H1 (cell line): ENCODE measurements around the gene SPG11. TPM values are rescaled to one million over a fixed set of nuclear protein-coding genes. Genes with fewer than 3 reads are reported as not detected.
"Not testable (repeated sequence)": the region's sequence is repeated elsewhere in the genome, so short reads cannot be mapped to it uniquely, and the experiment has no call there.

Experiments
- CTCF ChIA-PET: fragments of 300-600 bp; sonication (Branson Sonifier 250); formaldehyde crosslinking; loops from one replicate; lab custom pipeline; 2021; ENCODE audit not compliant: partially characterized antibody; lab: Charles Lee
- POLR2A ChIA-PET: fragments of 300-600 bp; sonication (Branson Sonifier 250); formaldehyde crosslinking; loops from one replicate; lab custom pipeline; 2021; ENCODE audit warnings: inconsistent platforms; ENCODE audit not compliant: partially characterized antibody; lab: Charles Lee
- DNase-seq, 2 experiments: peaks; one replicate each; pipeline versions ENCODE4 v3.0.0 to v3.0.0-alpha.2; 2010 to 2022; ENCODE audit warnings: low spot score in 2 of 2, low read depth in 1 of 2, mixed read lengths in 1 of 2
- FAIRE-seq: peaks from 2 replicates; lab custom pipeline; 2011; peaks lifted over from hg19 to GRCh38; lab: Jason Lieb, UNC
- H2AFZ ChIP-seq: 2 replicates; pipeline ENCODE4 v1.8.1; 2012; ENCODE audit warnings: low read length, inconsistent platforms
- H2AK5ac ChIP-seq: 2 replicates; pipeline ENCODE4 v1.6.1; 2013; ENCODE audit warnings: low read depth, low read length
- H2BK120ac ChIP-seq: replicated peaks from 2 replicates; pipeline ENCODE3; 2013; ENCODE audit warnings: low read depth, low read length, inconsistent platforms
- H2BK12ac ChIP-seq: 2 replicates; pipeline ENCODE4 v1.6.1; 2013; ENCODE audit warnings: low read depth, low read length
- H2BK15ac ChIP-seq: 2 replicates; pipeline ENCODE4 v1.6.1; 2013; ENCODE audit warnings: low read length
- H2BK20ac ChIP-seq: 2 replicates; pipeline ENCODE4 v1.6.1; 2013; ENCODE audit warnings: low read length
- H2BK5ac ChIP-seq: 2 replicates; pipeline ENCODE4 v1.6.1; 2013; ENCODE audit warnings: low read depth, low read length
- H3K14ac ChIP-seq: 2 replicates; pipeline ENCODE4 v1.6.1; 2013; ENCODE audit warnings: inconsistent platforms; ENCODE audit not compliant: insufficient read length
- H3K18ac ChIP-seq: 2 replicates; pipeline ENCODE4 v1.6.1; 2013; ENCODE audit warnings: low read length; ENCODE audit errors: extremely low read depth
- H3K23ac ChIP-seq: 2 replicates; pipeline ENCODE4 v1.6.1; 2013; ENCODE audit warnings: inconsistent platforms; ENCODE audit not compliant: insufficient read length
- H3K23me2 ChIP-seq: 2 replicates; pipeline ENCODE4 v1.6.1; 2013; ENCODE audit warnings: low read depth, low read length
- H3K27ac ChIP-seq: 2 replicates; pipeline ENCODE4 v1.6.1; 2011; ENCODE audit warnings: low read depth, low read length, inconsistent platforms
- H3K27me3 ChIP-seq, 4 experiments: replicated peaks in 1 of 4; 1 replicate in 1 of 4; 2 replicates in 3 of 4; pipeline versions ENCODE4 v1.6.1 to v1.8.1; 2011 to 2013; ENCODE audit warnings: low read length in 3 of 4, mild to moderate bottlenecking in 3 of 4, inconsistent platforms in 2 of 4, mixed read lengths in 2 of 4, moderate library complexity in 1 of 4; ENCODE audit not compliant: control insufficient read depth in 3 of 4, insufficient read depth in 3 of 4; ENCODE audit errors: extremely low read depth in 1 of 4
- H3K36me3 ChIP-seq, 4 experiments: 2 replicates each; pipeline versions ENCODE4 v1.6.1 to v1.8.1; 2011 to 2013; ENCODE audit warnings: mild to moderate bottlenecking in 4 of 4, low read length in 3 of 4, moderate library complexity in 2 of 4, control low read depth in 1 of 4, inconsistent platforms in 1 of 4; ENCODE audit not compliant: insufficient read depth in 4 of 4, control insufficient read depth in 2 of 4
- H3K4ac ChIP-seq: replicated peaks from 2 replicates; pipeline ENCODE3; 2013; ENCODE audit warnings: low read length, low read depth, mixed read lengths, inconsistent platforms; ENCODE audit not compliant: insufficient read length
- H3K4me1 ChIP-seq, 4 experiments: replicated peaks in 1 of 4; 1 replicate in 1 of 4; 2 replicates in 3 of 4; pipeline versions ENCODE4 v1.6.1 to v1.8.1; 2011 to 2013; ENCODE audit warnings: low read length in 3 of 4, inconsistent platforms in 2 of 4, mixed read lengths in 1 of 4; ENCODE audit not compliant: insufficient read depth in 4 of 4, control insufficient read depth in 3 of 4
- H3K4me2 ChIP-seq, 2 experiments: 2 replicates each; pipeline versions ENCODE4 v1.6.1 to v1.8.1; 2011 to 2013; ENCODE audit warnings: low read depth in 2 of 2, low read length in 2 of 2, control low read depth in 1 of 2, inconsistent platforms in 1 of 2, mild to moderate bottlenecking in 1 of 2; ENCODE audit not compliant: insufficient read depth in 1 of 2
- H3K4me3 ChIP-seq, 4 experiments: fragments of 200-600, 300-600 bp in 1 of 4; sonication (generic), shearing (Covaris generic), sonication (Bioruptor Twin) in 1 of 4; 2 replicates each; pipeline versions ENCODE4 v1.5.1 to v1.8.1; 2011 to 2016; ENCODE audit warnings: low read length in 4 of 4, low read depth in 3 of 4, control low read depth in 2 of 4, inconsistent platforms in 2 of 4, mild to moderate bottlenecking in 2 of 4, mixed read lengths in 1 of 4, moderate library complexity in 1 of 4; ENCODE audit not compliant: insufficient read depth in 2 of 4; ENCODE audit errors: extremely low read depth in 1 of 4
- H3K56ac ChIP-seq: replicated peaks from 2 replicates; pipeline ENCODE3; 2013; ENCODE audit warnings: low read depth, mild to moderate bottlenecking, mixed read lengths, low read length, inconsistent platforms; ENCODE audit not compliant: insufficient read length
- H3K79me1 ChIP-seq: 2 replicates; pipeline ENCODE4 v1.6.1; 2013; ENCODE audit warnings: low read depth, low read length, control low read depth
- H3K79me2 ChIP-seq, 2 experiments: 2 replicates each; pipeline versions ENCODE4 v1.6.1 to v1.8.1; 2012 to 2013; ENCODE audit warnings: low read length in 2 of 2, mild to moderate bottlenecking in 2 of 2, inconsistent platforms in 1 of 2; ENCODE audit not compliant: insufficient read depth in 2 of 2, control insufficient read depth in 1 of 2
- H3K9ac ChIP-seq, 4 experiments: replicated peaks in 1 of 4; 1 replicate in 1 of 4; 2 replicates in 3 of 4; pipeline versions ENCODE4 v1.6.1 to v1.8.1; 2011 to 2013; ENCODE audit warnings: low read depth in 3 of 4, low read length in 3 of 4, control low read depth in 2 of 4, mild to moderate bottlenecking in 2 of 4, moderate library complexity in 2 of 4, inconsistent platforms in 1 of 4; ENCODE audit errors: extremely low read depth in 1 of 4
- H3K9me3 ChIP-seq, 2 experiments: 2 replicates each; pipeline versions ENCODE4 v1.6.1 to v1.8.1; 2012 to 2013; ENCODE audit warnings: mild to moderate bottlenecking in 2 of 2, moderate library complexity in 2 of 2, control low read depth in 1 of 2, inconsistent platforms in 1 of 2, low read depth in 1 of 2, low read length in 1 of 2, mixed read lengths in 1 of 2; ENCODE audit not compliant: insufficient read depth in 2 of 2
- H4K20me1 ChIP-seq, 2 experiments: replicated peaks in 1 of 2; 2 replicates each; pipeline versions ENCODE3 to v1.8.1; 2011 to 2013; ENCODE audit warnings: inconsistent platforms in 2 of 2, low read length in 2 of 2, mild to moderate bottlenecking in 1 of 2; ENCODE audit not compliant: insufficient read depth in 2 of 2, control insufficient read depth in 1 of 2
- H4K5ac ChIP-seq: 2 replicates; pipeline ENCODE4 v1.6.1; 2013; ENCODE audit warnings: low read length, low read depth, mixed read lengths, inconsistent platforms; ENCODE audit not compliant: insufficient read length
- H4K8ac ChIP-seq: 2 replicates; pipeline ENCODE4 v1.8.0; 2013; ENCODE audit warnings: mild to moderate bottlenecking, moderate library complexity, low read length, inconsistent platforms; ENCODE audit not compliant: insufficient read depth; ENCODE audit errors: extremely low read depth
- H4K91ac ChIP-seq: replicated peaks from 2 replicates; pipeline ENCODE3; 2013; ENCODE audit warnings: low read length, mixed read lengths, inconsistent platforms; ENCODE audit not compliant: insufficient read length
- WGBS, 2 experiments: shearing (Covaris generic) in 1 of 2; methylation state at CpG; one replicate each; pipeline versions ENCODE4 v1.1.6 to v1.1.7; 2013 to 2015; ENCODE audit warnings: low lambda C conversion rate in 2 of 2, mixed read lengths in 2 of 2, inconsistent platforms in 1 of 2, low coverage in 1 of 2, missing lambda C conversion rate in 1 of 2; ENCODE audit not compliant: insufficient replicate concordance in 2 of 2, insufficient coverage in 1 of 2, insufficient read length in 1 of 2; ENCODE audit errors: extremely low coverage in 1 of 2, missing lambda C conversion rate in 1 of 2; 5-methylcytosine and 5-hydroxymethylcytosine counted together
- polyA plus RNA-seq, 7 experiments: library from polyadenylated mRNA; depleted of rRNA in 3 of 7; stranded (reverse) in 5 of 7; unstranded in 2 of 7; fragments of >200 nt in 5 of 7; fragments of 200-250 nt in 2 of 7; gene quantifications; 1 replicate in 5 of 7; 2 replicates in 1 of 7; 4 replicates in 1 of 7; pipeline versions ENCODE4 v1.2.1 to v1.2.3, GENCODE V29; 2011 to 2013; ENCODE audit warnings: missing spikeins in 2 of 7, mixed read lengths in 2 of 7
- total RNA-seq: library from RNA; stranded (reverse); fragmentation: NEBNext Ultra II Directional; extraction: Animal tissue kit (Norgen Biotek cat#: 25700); gene quantifications from 2 replicates; pipeline ENCODE4 v1.2.1, GENCODE V29; 2021

The SPG11 gene
- total and polyA plus RNA-seq, 2 of the 8 experiments (the other 6 are each of a cell fraction or from before 2014, with no cell fraction given): 37.1 to 38.6 TPM

GRCh38 chr15:44544745-44545144 is 118.7 kb downstream of the SPG11 start:
- H3K4ac ChIP-seq, H3K56ac ChIP-seq, H4K20me1 ChIP-seq, H4K5ac ChIP-seq, DNase-seq, H4K91ac ChIP-seq, H2AFZ ChIP-seq, H3K23ac ChIP-seq, H2BK5ac ChIP-seq, H3K27ac ChIP-seq, H4K8ac ChIP-seq, H3K4me2 ChIP-seq, H3K23me2 ChIP-seq, H2BK15ac ChIP-seq, H3K9me3 ChIP-seq, H2BK20ac ChIP-seq, H3K9ac ChIP-seq, FAIRE-seq, H3K4me3 ChIP-seq, H3K14ac ChIP-seq, H2BK12ac ChIP-seq, H3K79me1 ChIP-seq, H3K18ac ChIP-seq, H2BK120ac ChIP-seq, H3K27me3 ChIP-seq, H3K4me1 ChIP-seq, H2AK5ac ChIP-seq: not testable (repeated sequence)
- Histone ChIP-seq H3K36me3 (peaks cover 0 to 20% (median 5%) of the 10 kb centered on the region in 4 experiments; a peak in 5 of 8 replicates), H3K79me2 (peaks cover 3 to 79% of the 10 kb centered on the region in 2 experiments; a peak in 3 of 4 replicates)
- 90% methylated on average over 5 of the region's 5 CpGs; no CpG with 5 or more reads in 1 of the 2 experiments for WGBS, 2 experiments
- ChIA-PET POLR2A (interaction anchor here (1.0 to 3.9 kb wide), 3 partner anchors 8 to 117 kb away, joined by 5 to 20 read pairs (median 5); partner anchors contain the start of genes CTDSPL2 and EIF3J), CTCF (interaction anchor here (0.9 to 2.2 kb wide), 4 partner anchors 11 to 573 kb away, joined by 3 to 6 read pairs (median 4); no protein-coding TSS in a partner anchor)
